Eye (tissue), 1 donor: ENCODE measurements around the gene PRAMEF12.
"Not testable (repeated sequence)": the region's sequence is repeated elsewhere in the genome, so short reads cannot be mapped to it uniquely, and the experiment has no call there.

ENCODE experiments used
- DNase-seq: peaks from one replicate; pipeline ENCODE4 v3.0.0-alpha.2; 2015

PRAMEF12 gene

GRCh38 chr1:12771186-12771585 lies 2.4 kb upstream of the PRAMEF12 start:
- no peak for DNase-seq

- no peak for DNase-seq
These were observed 1.0 kb upstream of the PRAMEF12 start for GRCh38 chr1:12772520-12772919.

- DNase-seq, result no peak
These were observed 1.3 kb downstream of the PRAMEF12 start for GRCh38 chr1:12774801-12775345.

GRCh38 chr1:12775443-12775842 lies 1.9 kb downstream of the PRAMEF12 start:
- DNase-seq, result no peak

- DNase-seq, result no peak
These were observed 3.4 kb downstream of the PRAMEF12 start for GRCh38 chr1:12776801-12777557.

GRCh38 chr1:12778061-12778460 lies 4.5 kb downstream of the PRAMEF12 start:
- no peak for DNase-seq

GRCh38 chr1:12778907-12779306 lies 5.4 kb downstream of the PRAMEF12 start:
- no peak for DNase-seq

GRCh38 chr1:12781488-12781887 lies 8.0 kb downstream of the PRAMEF12 start:
- not testable (repeated sequence) for DNase-seq

- DNase-seq, result not testable (repeated sequence)
These were observed 10.2 kb downstream of the PRAMEF12 start for GRCh38 chr1:12783783-12784182.

GRCh38 chr1:12784729-12785128 lies 11.2 kb downstream of the PRAMEF12 start:
- DNase-seq, result not testable (repeated sequence)

GRCh38 chr1:12791097-12791496 lies 17.6 kb downstream of the PRAMEF12 start, which contains the start of gene PRAMEF1:
PRAMEF1 (plus strand) TSS chr1:12791397; CDS start chr1:12793228, 1,831 bp downstream.
- not testable (repeated sequence) for DNase-seq

- DNase-seq, result no peak
These were observed 25.4 kb downstream of the PRAMEF12 start for GRCh38 chr1:12798911-12799310.

GRCh38 chr1:12799730-12800129 lies 26.2 kb downstream of the PRAMEF12 start:
- DNase-seq, result no peak

GRCh38 chr1:12809933-12810332 lies 36.4 kb downstream of the PRAMEF12 start:
- no peak for DNase-seq

- no peak for DNase-seq
These were observed 37.3 kb downstream of the PRAMEF12 start for GRCh38 chr1:12810691-12811408.

- DNase-seq, result no peak
These were observed 37.9 kb downstream of the PRAMEF12 start for GRCh38 chr1:12811409-12811784.

- DNase-seq, result not testable (repeated sequence)
These were observed 45.5 kb downstream of the PRAMEF12 start for GRCh38 chr1:12819061-12819460.
